Measurements from ENCODE around the gene PHLDA2.

Gene PHLDA2

DNA sequence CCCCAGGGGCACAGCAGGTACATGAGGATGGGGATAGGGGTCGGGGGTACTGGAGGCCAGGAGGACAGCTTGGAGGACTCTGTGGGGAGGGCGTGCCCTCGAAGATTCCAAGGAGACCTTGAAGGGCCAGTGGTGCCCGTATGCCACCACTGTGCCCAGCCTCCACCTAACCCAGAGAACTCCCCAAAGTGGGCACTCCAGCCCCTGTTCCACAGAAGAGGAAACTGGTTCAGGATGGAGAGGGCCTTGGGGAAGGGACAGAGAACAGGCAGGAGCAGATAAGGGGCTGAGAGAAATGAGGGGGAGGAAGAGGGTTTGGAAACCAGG is 2.2 kb upstream of the PHLDA2 start:
- FAIRE-seq: no peak
- TF ChIP-seq POLR2AphosphoS5 (IDR thresholded peaks at IDR 0.05; ENCODE audit: low read depth, low read length) (no peak), TAF1 (IDR thresholded peaks at IDR 0.05; ENCODE audit: low read depth, low read length) (no peak), PAX5 (IDR thresholded peaks at IDR 0.05; ENCODE audit: insufficient read depth, low read length, severe bottlenecking) (no peak), POU2F2 (IDR thresholded peaks at IDR 0.05; ENCODE audit: low read depth, low read length) (no peak), SPI1 (IDR thresholded peaks at IDR 0.05; ENCODE audit: low read depth, low read length) (no peak), POLR2A (IDR thresholded peaks at IDR 0.05; ENCODE audit: low read depth, low read length) (no peak)

DNA sequence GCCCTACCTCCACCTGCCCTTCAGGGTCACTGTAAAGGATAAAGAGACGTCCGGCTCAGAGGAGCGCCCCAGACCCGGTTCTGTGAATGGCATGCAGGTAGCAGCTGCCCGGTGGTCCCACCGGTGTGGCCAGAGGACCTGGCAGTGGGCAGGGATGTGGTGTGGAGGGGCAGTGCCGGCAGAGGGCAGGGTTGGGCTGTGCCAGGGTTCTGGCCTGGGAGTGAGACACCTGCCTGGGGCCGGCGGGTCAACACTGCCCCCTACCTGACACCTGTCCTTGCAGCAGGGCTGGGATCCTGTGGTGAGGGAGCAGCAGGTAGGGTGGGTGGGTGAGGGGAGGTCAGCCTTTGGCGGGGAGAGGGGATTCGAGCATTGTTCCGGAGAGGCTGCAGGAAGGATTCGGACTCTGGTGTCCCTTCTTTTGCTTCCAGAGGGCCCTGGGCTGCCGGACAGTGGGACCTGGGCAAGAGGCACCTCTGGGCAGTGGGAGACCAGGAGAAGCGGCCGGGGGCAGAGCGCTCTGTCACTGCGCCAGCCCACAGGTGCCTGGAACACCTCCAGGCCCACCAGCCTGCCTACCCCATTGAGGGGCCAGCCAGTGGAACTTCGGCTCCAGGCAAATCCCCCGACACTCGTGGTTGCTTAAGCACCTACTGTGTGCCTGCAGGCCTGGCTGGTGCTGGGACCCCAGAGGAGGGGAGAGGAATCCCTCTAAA is 1.6 kb upstream of the PHLDA2 start:
- peak; percentile 90 for FAIRE-seq
- DNase-seq (ENCODE audit: insufficient read length, low spot score): peak; percentile 67
- no peak for TF ChIP-seq POLR2AphosphoS5 (IDR thresholded peaks at IDR 0.05; ENCODE audit: low read depth, low read length)
- TF ChIP-seq TAF1 (IDR thresholded peaks at IDR 0.05; ENCODE audit: low read depth, low read length): no peak
- TF ChIP-seq PAX5 (IDR thresholded peaks at IDR 0.05; ENCODE audit: insufficient read depth, low read length, severe bottlenecking): no peak
- TF ChIP-seq POU2F2 (IDR thresholded peaks at IDR 0.05; ENCODE audit: low read depth, low read length): no peak
- no peak for TF ChIP-seq POLR2A (IDR thresholded peaks at IDR 0.05; ENCODE audit: low read depth, low read length)
- no peak for TF ChIP-seq SPI1 (IDR thresholded peaks at IDR 0.05; ENCODE audit: low read depth, low read length)

More for the DNA sequence above, 2.2 kb upstream of the PHLDA2 start:
- no peak for DNase-seq (ENCODE audit: insufficient read length, low spot score)

DNA sequence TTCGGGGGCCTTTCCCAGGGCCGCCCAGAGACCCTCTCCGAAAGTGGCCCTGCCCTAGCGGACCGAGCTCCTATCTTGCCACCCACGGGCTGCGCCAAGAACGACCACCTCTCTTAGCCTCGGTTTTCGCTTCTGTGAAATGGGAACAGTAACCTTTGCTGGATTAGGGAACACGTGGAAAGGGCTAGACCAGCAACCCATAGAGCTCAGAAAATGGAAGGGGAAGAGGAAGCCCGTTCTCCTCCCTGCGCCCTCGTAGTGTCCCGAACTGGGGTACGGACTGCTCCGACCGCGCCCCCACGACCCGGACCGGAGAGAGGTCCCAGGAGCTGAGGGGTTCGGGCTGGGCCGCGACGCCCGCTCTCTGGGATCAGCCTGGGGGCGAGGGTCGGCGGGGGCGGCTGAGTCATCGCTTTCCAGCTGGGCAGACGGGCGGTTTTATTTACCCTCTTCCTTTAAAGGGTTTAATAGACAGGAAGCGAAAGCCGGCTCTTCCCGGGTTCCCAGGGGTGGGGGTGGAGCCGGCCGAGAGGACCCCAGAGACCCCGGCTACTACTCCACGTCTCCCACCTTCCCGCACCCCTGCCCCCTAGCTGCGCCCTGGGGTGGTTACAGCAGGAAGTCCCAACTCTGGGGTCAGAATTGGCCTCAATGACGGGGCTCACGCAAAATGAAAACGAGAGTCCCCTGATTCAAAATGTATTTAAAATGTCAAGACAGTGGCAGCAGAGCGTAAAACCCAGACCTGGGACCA is 907 bp upstream of the PHLDA2 start:
- FAIRE-seq: peak; percentile 62
- peak; percentile 81 for DNase-seq (ENCODE audit: insufficient read length, low spot score)
- TF ChIP-seq PAX5 (IDR thresholded peaks at IDR 0.05; ENCODE audit: insufficient read depth, low read length, severe bottlenecking) (peak; percentile 87), TAF1 (IDR thresholded peaks at IDR 0.05; ENCODE audit: low read depth, low read length) (no peak)

DNA sequence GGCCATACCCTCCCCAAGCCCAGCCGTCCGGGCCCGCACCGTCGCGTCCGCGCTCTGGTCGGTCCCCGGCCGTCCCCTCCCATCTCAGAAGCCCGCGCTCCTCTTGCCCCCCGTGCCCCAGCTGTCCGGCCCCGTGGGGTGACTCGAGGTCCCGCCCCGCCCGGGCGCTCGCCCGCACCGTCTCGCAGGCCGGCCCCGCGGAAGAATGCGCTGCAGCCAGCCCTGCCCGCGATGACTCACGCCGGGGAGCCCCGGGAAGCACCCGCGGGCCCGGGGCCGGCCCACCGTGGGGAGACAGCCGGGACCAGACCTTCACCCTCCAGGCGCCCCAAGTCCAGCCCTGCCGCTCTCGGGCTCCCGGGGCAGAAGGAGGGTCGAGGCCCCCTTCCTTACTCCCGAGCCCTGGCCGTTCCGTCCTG is 320 bp upstream of the PHLDA2 start:
- DNase-seq (ENCODE audit: insufficient read length, low spot score) (no peak), FAIRE-seq (no peak)
- TF ChIP-seq POU2F2 (IDR thresholded peaks at IDR 0.05; ENCODE audit: low read depth, low read length): no peak
- no peak for TF ChIP-seq POLR2AphosphoS5 (IDR thresholded peaks at IDR 0.05; ENCODE audit: low read depth, low read length)
- TF ChIP-seq TAF1 (IDR thresholded peaks at IDR 0.05; ENCODE audit: low read depth, low read length): no peak
- no peak for TF ChIP-seq POLR2A (IDR thresholded peaks at IDR 0.05; ENCODE audit: low read depth, low read length)
- TF ChIP-seq PAX5 (IDR thresholded peaks at IDR 0.05; ENCODE audit: insufficient read depth, low read length, severe bottlenecking): no peak
- TF ChIP-seq SPI1 (IDR thresholded peaks at IDR 0.05; ENCODE audit: low read depth, low read length): no peak

DNA sequence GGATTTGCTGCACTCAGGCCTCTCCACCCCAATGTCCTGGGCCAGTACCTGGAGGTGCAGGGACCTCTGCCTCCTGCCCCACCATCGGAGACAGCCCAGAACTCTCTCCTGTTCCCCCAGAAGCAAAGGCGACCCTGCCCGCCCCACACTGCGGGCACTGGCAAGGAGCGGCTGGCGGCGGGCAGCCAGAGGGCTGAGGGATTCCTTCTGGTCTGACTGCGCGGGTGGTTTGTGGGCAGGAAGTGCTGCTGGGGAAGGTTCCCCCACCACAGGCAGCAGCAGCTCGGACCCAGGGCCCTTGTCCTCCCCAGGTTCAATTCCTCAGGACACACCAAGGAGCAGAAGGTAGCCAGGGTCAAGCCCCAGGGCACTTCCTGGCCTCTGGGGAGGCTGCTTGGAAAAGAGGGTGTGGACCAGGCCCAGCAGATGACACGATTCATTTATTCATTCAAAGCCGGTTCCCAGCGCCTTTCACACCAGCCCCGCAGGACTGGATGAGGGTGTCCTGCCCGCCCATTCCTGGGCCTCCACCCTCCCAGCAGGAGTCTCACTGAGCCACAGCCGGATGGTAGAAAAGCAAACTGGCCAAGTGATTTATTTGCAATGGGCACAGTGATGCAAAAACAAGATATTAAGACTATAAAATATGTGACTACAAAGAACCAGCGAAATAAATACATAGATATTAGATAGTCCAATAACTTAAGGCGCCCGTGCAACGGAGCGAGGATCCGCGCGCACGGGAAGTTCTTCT is 1.2 kb downstream of the PHLDA2 start:
- FAIRE-seq: no peak
- TF ChIP-seq POU2F2 (IDR thresholded peaks at IDR 0.05; ENCODE audit: low read depth, low read length): no peak
- no peak for DNase-seq (ENCODE audit: insufficient read length, low spot score)

DNA sequence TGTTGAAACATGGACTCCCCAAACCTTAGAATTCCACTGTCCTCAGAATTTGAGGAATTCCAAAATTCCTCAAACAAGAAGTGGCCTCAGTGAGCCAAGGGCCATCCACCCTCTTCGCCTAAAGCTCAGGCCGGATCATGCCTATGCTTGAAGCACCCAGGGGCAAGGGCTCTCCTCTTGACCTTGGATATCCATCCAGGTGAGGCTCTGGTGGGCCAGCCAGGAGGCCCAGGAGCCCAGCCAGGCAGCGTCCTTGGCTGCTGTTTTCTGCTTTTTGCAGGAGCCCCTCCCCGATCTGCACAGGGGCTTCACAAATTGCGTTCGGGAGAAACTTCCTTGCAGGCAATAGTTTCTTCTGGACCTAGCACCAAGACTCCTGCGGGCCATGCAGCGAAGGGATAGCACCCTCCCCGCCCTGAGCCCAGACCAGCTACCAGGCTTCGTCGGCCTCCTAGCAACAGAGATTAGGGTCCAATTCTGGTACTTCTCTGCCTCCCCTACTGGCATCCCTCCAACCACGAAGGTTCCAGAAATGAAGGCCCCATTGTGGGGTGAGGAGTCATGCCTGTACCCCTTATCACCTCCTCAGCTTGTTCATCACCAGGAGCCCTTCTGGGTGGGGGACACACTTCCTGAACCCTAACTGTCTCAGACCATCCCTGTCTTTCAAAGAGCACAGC is 2.0 kb downstream of the PHLDA2 start:
- DNase-seq (ENCODE audit: insufficient read length, low spot score) (no peak), FAIRE-seq (no peak)

DNA sequence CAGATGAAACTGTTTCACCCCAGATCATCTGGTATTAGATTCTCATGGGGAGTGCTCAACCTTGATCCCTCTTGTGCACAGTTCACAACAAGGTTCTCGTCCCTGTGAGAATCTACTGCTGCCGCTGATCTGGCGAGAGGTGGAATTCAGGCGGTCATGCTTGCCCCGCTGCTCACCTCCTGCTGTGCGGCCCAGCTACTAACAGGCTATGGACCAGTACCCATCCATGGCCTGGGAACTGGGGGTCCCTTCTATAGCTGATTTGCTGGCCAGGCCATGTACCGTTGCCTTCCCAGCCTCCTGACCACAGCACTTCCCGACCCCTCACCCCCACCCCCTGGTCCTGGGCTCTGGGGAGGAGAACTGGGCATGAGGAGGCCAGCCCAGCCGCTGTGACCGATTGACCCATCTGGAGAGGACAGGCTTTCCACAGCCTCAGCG is 2.6 kb downstream of the PHLDA2 start:
- DNase-seq (ENCODE audit: insufficient read length, low spot score): no peak
- TF ChIP-seq POLR2AphosphoS5 (IDR thresholded peaks at IDR 0.05; ENCODE audit: low read depth, low read length) (no peak), POLR2A (IDR thresholded peaks at IDR 0.05; ENCODE audit: low read depth, low read length) (no peak), SPI1 (IDR thresholded peaks at IDR 0.05; ENCODE audit: low read depth, low read length) (no peak), POU2F2 (IDR thresholded peaks at IDR 0.05; ENCODE audit: low read depth, low read length) (no peak), PAX5 (IDR thresholded peaks at IDR 0.05; ENCODE audit: insufficient read depth, low read length, severe bottlenecking) (no peak), TAF1 (IDR thresholded peaks at IDR 0.05; ENCODE audit: low read depth, low read length) (no peak)
- FAIRE-seq: no peak

More for the DNA sequence above, 2.0 kb downstream of the PHLDA2 start:
- TF ChIP-seq POLR2A (IDR thresholded peaks at IDR 0.05; ENCODE audit: low read depth, low read length) (no peak), TAF1 (IDR thresholded peaks at IDR 0.05; ENCODE audit: low read depth, low read length) (no peak), POLR2AphosphoS5 (IDR thresholded peaks at IDR 0.05; ENCODE audit: low read depth, low read length) (no peak), PAX5 (IDR thresholded peaks at IDR 0.05; ENCODE audit: insufficient read depth, low read length, severe bottlenecking) (no peak), SPI1 (IDR thresholded peaks at IDR 0.05; ENCODE audit: low read depth, low read length) (no peak), POU2F2 (IDR thresholded peaks at IDR 0.05; ENCODE audit: low read depth, low read length) (no peak)

DNA sequence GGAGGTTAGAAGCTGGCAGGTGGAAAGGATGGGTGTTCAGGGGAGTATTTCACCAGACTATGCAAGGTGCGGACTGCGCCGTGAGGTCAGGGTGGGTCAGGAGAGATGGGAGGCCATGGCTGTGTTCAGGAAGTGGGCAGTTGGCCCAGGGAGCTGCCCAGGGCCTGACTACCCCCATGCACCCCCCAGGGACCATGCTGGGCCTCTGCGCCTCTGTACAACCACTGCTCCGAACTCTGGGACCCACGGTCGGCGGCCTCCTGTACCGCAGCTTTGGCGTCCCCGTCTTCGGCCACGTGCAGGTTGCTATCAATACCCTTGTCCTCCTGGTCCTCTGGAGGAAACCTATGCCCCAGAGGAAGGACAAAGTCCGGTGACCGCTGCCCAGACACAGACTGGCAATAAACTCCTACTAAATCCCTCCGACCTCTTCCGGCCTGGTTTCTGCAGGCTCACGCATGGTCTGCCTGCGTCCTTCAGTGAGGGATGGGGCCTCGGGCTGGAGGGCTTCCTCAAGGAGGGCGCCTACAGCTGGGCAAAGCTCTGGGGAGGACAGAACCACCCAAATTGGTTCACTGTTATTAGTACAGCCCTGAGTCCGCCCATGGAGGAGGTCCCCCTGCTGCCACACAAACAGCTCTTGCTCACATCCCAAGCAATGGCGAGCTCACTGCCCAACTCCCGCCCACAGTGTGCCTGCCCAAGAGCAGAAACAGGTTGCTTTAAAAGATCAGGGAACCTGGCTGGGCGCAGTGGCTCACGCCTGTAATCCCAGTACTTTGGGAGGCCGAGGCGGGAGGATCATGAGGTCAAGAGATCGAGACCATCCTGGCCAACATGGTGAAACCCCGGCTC is 4.2 kb downstream of the PHLDA2 start:
- no peak for TF ChIP-seq POLR2A (IDR thresholded peaks at IDR 0.05; ENCODE audit: low read depth, low read length)
- no peak for TF ChIP-seq POU2F2 (IDR thresholded peaks at IDR 0.05; ENCODE audit: low read depth, low read length)
- TF ChIP-seq POLR2AphosphoS5 (IDR thresholded peaks at IDR 0.05; ENCODE audit: low read depth, low read length): no peak
- no peak for TF ChIP-seq PAX5 (IDR thresholded peaks at IDR 0.05; ENCODE audit: insufficient read depth, low read length, severe bottlenecking)
- no peak for TF ChIP-seq SPI1 (IDR thresholded peaks at IDR 0.05; ENCODE audit: low read depth, low read length)
- FAIRE-seq: no peak
- no peak for DNase-seq (ENCODE audit: insufficient read length, low spot score)

All from GM12891 (cell line).